ENCODE results near the gene ZNF2. TPM values are rescaled to one million over a fixed set of nuclear protein-coding genes. Genes with fewer than 3 reads are reported as not detected.

ZNF2 gene
- polyA plus RNA-seq, 1 donor from 2014 or later, result 4.1 TPM

DNA sequence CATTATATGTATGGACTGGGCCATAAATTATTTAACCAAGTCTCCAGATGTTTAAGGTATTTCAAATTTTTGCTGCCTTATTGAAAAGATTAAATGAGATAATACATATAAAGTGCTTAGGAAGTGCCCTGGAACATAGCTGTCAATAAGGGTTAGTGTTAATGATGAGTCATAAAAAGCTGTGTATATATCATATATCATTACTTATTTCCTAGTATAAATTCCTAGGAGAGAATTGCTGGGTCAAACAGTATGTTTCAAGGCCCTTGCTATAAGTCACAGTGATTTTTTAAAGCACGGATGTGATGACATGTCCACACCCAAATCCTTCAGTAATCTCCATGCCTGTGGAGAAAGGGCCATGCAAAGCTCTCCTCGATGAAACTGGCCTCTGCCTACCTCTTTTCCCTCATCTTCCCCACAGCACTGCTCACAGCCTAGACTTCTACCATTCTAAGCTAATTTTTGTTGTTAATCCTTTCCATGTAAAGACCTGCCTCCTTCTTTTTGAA lies 8.5 kb downstream of the ZNF2 start:
- Histone ChIP-seq H2AFZ (ENCODE audit: low read depth, low read length) (no peak overlapping the region), H3K9me3 (ENCODE audit: low read length) (peaks cover 22% of the 10 kb centered on the region)
- TF ChIP-seq POLR2AphosphoS5 (IDR thresholded peaks at IDR 0.05) (no peak), TAF1 (IDR thresholded peaks at IDR 0.05; ENCODE audit: low read depth) (no peak), SMC3 (conservative IDR thresholded peaks at IDR 0.05; ENCODE audit: poor library complexity) (no peak), RAD21 (conservative IDR thresholded peaks at IDR 0.05) (no peak), MXI1 (conservative IDR thresholded peaks at IDR 0.05; ENCODE audit: poor library complexity, severe bottlenecking) (no peak), REST (IDR thresholded peaks at IDR 0.05; ENCODE audit: borderline replicate concordance) (no peak), EZH2 (IDR thresholded peaks at IDR 0.05; ENCODE audit: borderline replicate concordance, insufficient read depth, low read length, poor library complexity, severe bottlenecking) (no peak), EP300 (conservative IDR thresholded peaks at IDR 0.05; ENCODE audit: poor library complexity, severe bottlenecking) (no peak), CTCF (IDR thresholded peaks at IDR 0.05; ENCODE audit: poor library complexity, severe bottlenecking) (no peak)

DNA sequence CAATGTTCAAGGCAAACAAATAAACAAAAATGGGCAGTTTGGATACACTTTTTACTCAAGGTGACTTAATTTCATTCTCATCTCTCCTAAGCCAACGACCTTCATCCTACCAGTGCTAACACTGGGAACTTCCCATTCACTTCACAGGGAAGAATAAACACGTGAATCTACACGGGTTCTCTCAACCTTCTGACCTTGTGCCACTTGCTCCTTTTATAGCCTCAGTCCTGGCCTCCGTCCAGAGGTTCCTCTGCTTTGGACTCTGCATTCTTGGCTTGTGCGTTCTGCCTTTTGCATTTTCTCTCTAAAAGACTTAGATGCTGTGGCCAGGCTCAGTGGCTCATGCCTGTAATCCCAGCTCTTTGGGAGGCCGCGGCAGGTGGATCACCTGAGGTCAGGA lies 13.8 kb downstream of the ZNF2 start:
- H3F3A ChIP-seq (ENCODE audit: insufficient read depth, low read length, poor library complexity, severe bottlenecking), result no peaks in the 10 kb centered on the region
- H3K79me2 ChIP-seq (replicated peaks; ENCODE audit: insufficient read depth, low read length), result no peaks in the 10 kb centered on the region
- H3K9me3 ChIP-seq (ENCODE audit: low read length), result peaks cover 26% of the 10 kb centered on the region
- no peak overlapping the region for H3K27ac ChIP-seq (ENCODE audit: low read length)
- TF ChIP-seq SMC3 (conservative IDR thresholded peaks at IDR 0.05; ENCODE audit: poor library complexity) (no peak), RAD21 (conservative IDR thresholded peaks at IDR 0.05) (no peak), EP300 (conservative IDR thresholded peaks at IDR 0.05; ENCODE audit: poor library complexity, severe bottlenecking) (no peak), POLR2AphosphoS5 (IDR thresholded peaks at IDR 0.05) (no peak), MXI1 (conservative IDR thresholded peaks at IDR 0.05; ENCODE audit: poor library complexity, severe bottlenecking) (no peak), EZH2 (IDR thresholded peaks at IDR 0.05; ENCODE audit: borderline replicate concordance, insufficient read depth, low read length, poor library complexity, severe bottlenecking) (no peak), CTCF (IDR thresholded peaks at IDR 0.05; ENCODE audit: poor library complexity, severe bottlenecking) (no peak), REST (IDR thresholded peaks at IDR 0.05; ENCODE audit: borderline replicate concordance) (no peak), TAF1 (IDR thresholded peaks at IDR 0.05; ENCODE audit: low read depth) (no peak)
- no peak overlapping the region for H2AFZ ChIP-seq (ENCODE audit: low read depth, low read length)
- H3K27me3 ChIP-seq (ENCODE audit: insufficient read depth, low read depth, low read length), result no peaks in the 10 kb centered on the region
- H4K20me1 ChIP-seq (ENCODE audit: insufficient read depth), result no peaks in the 10 kb centered on the region
- H3K4me3 ChIP-seq (ENCODE audit: low read length), result no peak overlapping the region
- no peaks in the 10 kb centered on the region for H3K9me2 ChIP-seq (ENCODE audit: insufficient read depth, low read length)
- no peak overlapping the region for H3K4me2 ChIP-seq (ENCODE audit: low read length)
- H3K36me3 ChIP-seq (ENCODE audit: insufficient read depth, low read length), result peaks cover 40% of the 10 kb centered on the region
- H3K9ac ChIP-seq (ENCODE audit: low read length), result no peak overlapping the region

More for the DNA sequence above, 8.5 kb downstream of the ZNF2 start:
- H3K36me3 ChIP-seq (ENCODE audit: insufficient read depth, low read length), result peaks cover 7% of the 10 kb centered on the region
- H3K4me3 ChIP-seq (ENCODE audit: low read length), result no peak overlapping the region
- H3F3A ChIP-seq (ENCODE audit: insufficient read depth, low read length, poor library complexity, severe bottlenecking), result no peaks in the 10 kb centered on the region
- no peak overlapping the region for H3K9ac ChIP-seq (ENCODE audit: low read length)
- H3K9me2 ChIP-seq (ENCODE audit: insufficient read depth, low read length), result no peaks in the 10 kb centered on the region
- no peak overlapping the region for H3K4me2 ChIP-seq (ENCODE audit: low read length)
- H4K20me1 ChIP-seq (ENCODE audit: insufficient read depth), result no peaks in the 10 kb centered on the region
- H3K27ac ChIP-seq (ENCODE audit: low read length), result no peak overlapping the region
- H3K79me2 ChIP-seq (replicated peaks; ENCODE audit: insufficient read depth, low read length), result no peaks in the 10 kb centered on the region
- no peaks in the 10 kb centered on the region for H3K27me3 ChIP-seq (ENCODE audit: insufficient read depth, low read depth, low read length)
